ENCODE measurements around the gene TXLNG.

GRCh38 chrX:16839219-16839851 lies 53.1 kb downstream of the TXLNG start:
- TF ChIP-seq CTCF (IDR thresholded peaks at IDR 0.05) = no peak
- no peak for TF ChIP-seq POLR2A (IDR thresholded peaks at IDR 0.05)
